Erythroblast (primary cell): ENCODE measurements around the gene RPS29.

Experiments
- GATA1 ChIP-seq: IDR thresholded peaks from 2 replicates; pipeline ENCODE4 v1.6.1; 2011; ENCODE audit warnings: low read depth, mild to moderate bottlenecking, control low read depth, low read length, moderate library complexity
- POLR2A ChIP-seq: IDR thresholded peaks from 2 replicates; pipeline ENCODE4 v1.6.1; 2011; ENCODE audit warnings: mild to moderate bottlenecking, low read length

GRCh38 chr14:49550286-49551184 is 35.6 kb downstream of the RPS29 start:
- no peak for TF ChIP-seq POLR2A
- TF ChIP-seq GATA1, result no peak
